Islet of Langerhans (tissue), 1 donor: ENCODE results near the gene CELA2B.
"Not testable (repeated sequence)": the region's sequence is repeated elsewhere in the genome, so short reads cannot be mapped to it uniquely, and the experiment has no call there.

ENCODE experiments used
- FAIRE-seq: peaks from one replicate; lab custom pipeline; 2011; peaks lifted over from hg19 to GRCh38; lab: Jason Lieb, UNC

The CELA2B gene

GRCh38 chr1:15445390-15446122 is 30.3 kb upstream of the CELA2B start:
- FAIRE-seq: no peak

- FAIRE-seq: no peak
Observed at GRCh38 chr1:15446212-15446611, 29.7 kb upstream of the CELA2B start.

- FAIRE-seq: no peak
Observed at GRCh38 chr1:15448877-15449462, 26.9 kb upstream of the CELA2B start.

- no peak for FAIRE-seq
Observed at GRCh38 chr1:15449567-15449966, 26.3 kb upstream of the CELA2B start.

- no peak for FAIRE-seq
Observed at GRCh38 chr1:15451014-15451722, 24.7 kb upstream of the CELA2B start.

- no peak for FAIRE-seq
Observed at GRCh38 chr1:15452216-15452615, 23.7 kb upstream of the CELA2B start.

GRCh38 chr1:15452866-15453571 is 22.9 kb upstream of the CELA2B start:
- FAIRE-seq: no peak

- no peak for FAIRE-seq
Observed at GRCh38 chr1:15453734-15454133, 22.2 kb upstream of the CELA2B start.

- FAIRE-seq: no peak
Observed at GRCh38 chr1:15454256-15454655, 21.6 kb upstream of the CELA2B start.

- FAIRE-seq: no peak
Observed at GRCh38 chr1:15455522-15455921, 20.4 kb upstream of the CELA2B start.

GRCh38 chr1:15456313-15456954 is 19.5 kb upstream of the CELA2B start, which contains the start of gene CELA2A:
Gene CELA2A, plus strand, starts transcription at chr1:15456732. Its CDS starts 22 bp downstream, at chr1:15456754.
- FAIRE-seq: no peak

GRCh38 chr1:15457585-15457984 is 18.3 kb upstream of the CELA2B start:
- no peak for FAIRE-seq

- FAIRE-seq: not testable (repeated sequence)
Observed at GRCh38 chr1:15458388-15458787, 17.5 kb upstream of the CELA2B start.

GRCh38 chr1:15459771-15460707 is 15.9 kb upstream of the CELA2B start:
- peak; percentile 76 for FAIRE-seq

- FAIRE-seq: no peak
Observed at GRCh38 chr1:15460708-15461095, 15.2 kb upstream of the CELA2B start.

- FAIRE-seq: not testable (repeated sequence)
Observed at GRCh38 chr1:15463064-15463800, 12.7 kb upstream of the CELA2B start.

- not testable (repeated sequence) for FAIRE-seq
Observed at GRCh38 chr1:15463926-15464322, 12.0 kb upstream of the CELA2B start.

GRCh38 chr1:15465674-15466073 is 10.2 kb upstream of the CELA2B start:
- FAIRE-seq: no peak

GRCh38 chr1:15466955-15467625 is 8.8 kb upstream of the CELA2B start:
- not testable (repeated sequence) for FAIRE-seq

GRCh38 chr1:15468145-15468544 is 7.8 kb upstream of the CELA2B start:
- FAIRE-seq: no peak
